A549 (cell line): ENCODE measurements around the gene COL3A1. TPM values are rescaled to one million over a fixed set of nuclear protein-coding genes. Genes with fewer than 3 reads are reported as not detected.

ENCODE experiments used
- ATAC-seq, 2 experiments: fragments of 200-7000 bp in 1 of 2; fragments of >200 bp in 1 of 2; cut with Nextera tagmentation in 1 of 2; cut with Tn5 transposase in 1 of 2; 3 replicates each; pipeline versions ENCODE4 v1.8.0 to v1.9.1; 2018 to 2020; ENCODE audit warnings: mild to moderate bottlenecking in 1 of 2, moderate library complexity in 1 of 2
- CTCF ChIA-PET: fragments of 300-600 bp; sonication (Branson Sonifier 250); formaldehyde crosslinking; extraction: SDS; loops from one replicate; lab custom pipeline; 2021; ENCODE audit warnings: antibody characterized with exemption, inconsistent platforms; lab: Yijun Ruan, JAX
- POLR2A ChIA-PET: fragments of 350-600 bp; formaldehyde crosslinking; extraction: SDS; loops from one replicate; lab custom pipeline; 2021; ENCODE audit warnings: antibody characterized with exemption, inconsistent platforms; lab: Yijun Ruan, JAX
- DNase-seq, 2 experiments: peaks; one replicate each; pipeline versions ENCODE4 v3.0.0 to v3.0.0-alpha.2; 2011 to 2016; ENCODE audit warnings: low read depth in 1 of 2, low spot score in 1 of 2
- FAIRE-seq: peaks from 2 replicates; lab custom pipeline; 2011; peaks lifted over from hg19 to GRCh38; lab: Jason Lieb, UNC
- H3K27ac ChIP-seq, 2 experiments: fragments of >200 bp; sonication (Bioruptor Twin); formaldehyde crosslinking; 3 replicates each; pipeline ENCODE4 v1.5.1; 2016 to 2017
- H3K4me1 ChIP-seq: fragments of >200 bp; sonication (Bioruptor Twin); formaldehyde crosslinking; 3 replicates; pipeline ENCODE4 v1.6.1; 2016
- H3K4me2 ChIP-seq: fragments of >200 bp; sonication (Bioruptor Twin); formaldehyde crosslinking; 3 replicates; pipeline ENCODE4 v1.6.1; 2016
- H3K4me3 ChIP-seq: fragments of >200 bp; sonication (Bioruptor Twin); formaldehyde crosslinking; 3 replicates; pipeline ENCODE4 v1.5.1; 2016
- H3K9me3 ChIP-seq: fragments of >200 bp; sonication (Bioruptor Twin); formaldehyde crosslinking; 3 replicates; pipeline ENCODE4 v1.6.1; 2016
- ATOH8 ChIP-seq: fragments of 250-450 bp; sonication (Bioruptor Pico); IDR thresholded peaks from 2 replicates; pipeline ENCODE4 v1.5.0; 2020; ENCODE audit warnings: low read depth, mild to moderate bottlenecking, moderate library complexity
- BCL3 ChIP-seq: fragments of >200 bp; sonication (Bioruptor Twin); formaldehyde crosslinking; IDR thresholded peaks from 3 replicates; pipeline ENCODE4 v1.6.1; 2016
- CBX2 ChIP-seq: fragments of 200-600 bp; sonication (generic); IDR thresholded peaks from 2 replicates; pipeline ENCODE4 v1.6.1; 2016; ENCODE audit warnings: low read depth, mild to moderate bottlenecking, borderline replicate concordance
- CHD4 ChIP-seq: fragments of 200-600 bp; sonication (generic); IDR thresholded peaks from 2 replicates; pipeline ENCODE4 v1.6.1; 2016; ENCODE audit warnings: antibody characterized with exemption, mild to moderate bottlenecking, borderline replicate concordance
- EHMT2 ChIP-seq: fragments of 200-600 bp; sonication (generic); IDR thresholded peaks from 2 replicates; pipeline ENCODE4 v1.6.1; 2016; ENCODE audit warnings: antibody characterized with exemption, low read depth, mild to moderate bottlenecking, moderate library complexity
- HDAC2 ChIP-seq: fragments of 200-600 bp; sonication (generic); IDR thresholded peaks from 2 replicates; pipeline ENCODE4 v1.6.1; 2016
- HEYL ChIP-seq: fragments of 250-450 bp; sonication (Bioruptor Pico); IDR thresholded peaks from 2 replicates; pipeline ENCODE4 v1.8.0; 2021; ENCODE audit warnings: mild to moderate bottlenecking, moderate library complexity
- HOXB13 ChIP-seq: fragments of 250-450 bp; sonication (Bioruptor Pico); IDR thresholded peaks from 2 replicates; pipeline ENCODE4 v1.5.0; 2020; ENCODE audit warnings: low read depth, mild to moderate bottlenecking, moderate library complexity
- JUNB ChIP-seq: fragments of >200 bp; sonication (Bioruptor Twin); formaldehyde crosslinking; IDR thresholded peaks from 2 replicates; pipeline ENCODE4 v1.6.1; 2016
- KDM1A ChIP-seq: fragments of 200-600 bp; sonication (generic); IDR thresholded peaks from 2 replicates; pipeline ENCODE4 v1.6.1; 2016; ENCODE audit warnings: low read depth, mild to moderate bottlenecking
- KDM5A ChIP-seq: fragments of 200-600 bp; sonication (generic); IDR thresholded peaks from 2 replicates; pipeline ENCODE4 v1.6.1; 2016; ENCODE audit warnings: antibody characterized with exemption, mild to moderate bottlenecking
- MAFK ChIP-seq: fragments of 450-650 bp; IDR thresholded peaks from 2 replicates; pipeline ENCODE4 v1.6.1; 2014; ENCODE audit not compliant: partially characterized antibody
- MAZ ChIP-seq: fragments of 150-350 bp; IDR thresholded peaks from 2 replicates; pipeline ENCODE4 v1.6.1; 2014; ENCODE audit warnings: antibody characterized with exemption, low read depth, low read length, borderline replicate concordance
- MYC ChIP-seq: IDR thresholded peaks from 2 replicates; pipeline ENCODE4 v1.6.1; 2012; ENCODE audit warnings: mild to moderate bottlenecking, inconsistent platforms, low read length, improper control_type of control experiment, borderline replicate concordance
- NFE2L2 ChIP-seq: fragments of 150-350 bp; conservative IDR thresholded peaks from 2 replicates; pipeline ENCODE4 v1.6.1; 2014; ENCODE audit warnings: low read length
- NPAS2 ChIP-seq: fragments of 250-450 bp; sonication (Bioruptor Pico); IDR thresholded peaks from 2 replicates; pipeline ENCODE4 v1.8.0; 2022; ENCODE audit warnings: mild to moderate bottlenecking, moderate library complexity, borderline replicate concordance
- NR3C1 ChIP-seq: fragments of >200 bp; sonication (Bioruptor Twin); formaldehyde crosslinking; IDR thresholded peaks from 3 replicates; pipeline ENCODE4 v1.6.1; 2017
- PHF8 ChIP-seq: fragments of 200-600 bp; sonication (generic); IDR thresholded peaks from 2 replicates; pipeline ENCODE4 v1.6.1; 2016; ENCODE audit warnings: low read depth, mild to moderate bottlenecking, antibody characterized with exemption, moderate library complexity, borderline replicate concordance
- POLR2AphosphoS2 ChIP-seq: conservative IDR thresholded peaks from 2 replicates; pipeline ENCODE4 v1.6.1; 2012; ENCODE audit warnings: low read length, improper control_type of control experiment, inconsistent platforms
- REST ChIP-seq: fragments of 200-600 bp; sonication (generic); IDR thresholded peaks from 2 replicates; pipeline ENCODE4 v1.6.1; 2016; ENCODE audit warnings: antibody characterized with exemption, mild to moderate bottlenecking, moderate library complexity
- RFX5 ChIP-seq: fragments of 450-650 bp; IDR thresholded peaks from 2 replicates; pipeline ENCODE4 v1.7.1; 2014; ENCODE audit warnings: antibody characterized with exemption, mild to moderate bottlenecking, moderate library complexity
- RNF2 ChIP-seq: fragments of 200-600 bp; sonication (generic); IDR thresholded peaks from 2 replicates; pipeline ENCODE4 v1.6.1; 2016; ENCODE audit warnings: low read depth, mild to moderate bottlenecking, antibody characterized with exemption, moderate library complexity, borderline replicate concordance
- SMC3 ChIP-seq: fragments of >200 bp; sonication (Bioruptor Twin); formaldehyde crosslinking; IDR thresholded peaks from 3 replicates; pipeline ENCODE4 v1.6.1; 2018; ENCODE audit warnings: inconsistent platforms
- ZC3H11A ChIP-seq: fragments of 450-650 bp; IDR thresholded peaks from 2 replicates; pipeline ENCODE4 v1.6.1; 2014; ENCODE audit warnings: antibody characterized with exemption, mild to moderate bottlenecking
- ZSCAN20 ChIP-seq: fragments of 250-450 bp; sonication (Bioruptor Pico); IDR thresholded peaks from 2 replicates; pipeline ENCODE4 v1.8.0; 2022; ENCODE audit warnings: mild to moderate bottlenecking, moderate library complexity
- WGBS: methylation state at CpG from one replicate; pipeline ENCODE4 v1.1.6; 2017; ENCODE audit errors: missing lambda C conversion rate; 5-methylcytosine and 5-hydroxymethylcytosine counted together
- polyA plus RNA-seq, 4 experiments: library from polyadenylated mRNA; depleted of rRNA in 3 of 4; stranded (reverse); fragments of >200 nt; fragmentation: RNase III in 1 of 4; extraction: RNeasy Plus Mini Kit Qiagen cat#74134 plus additional on column Dnase treatment in 1 of 4; gene quantifications; 2 replicates in 3 of 4; 3 replicates in 1 of 4; pipeline ENCODE4 v1.2.3, GENCODE V29; 2011 to 2017
- TF ChIP-seq, protein P1 (sequence below): IDR thresholded peaks from 2 replicates; pipeline ENCODE4 v1.6.1; 2012

Gene COL3A1
- polyA plus RNA-seq, 2 of the 4 experiments (the other 2 are of a cell fraction), result 0.70 to 3.2 TPM

- DNase-seq (no peak), ATAC-seq (no peak), FAIRE-seq (no peak)
- no peaks in the 10 kb centered on the region for H3K4me1 ChIP-seq
- ChIA-PET POLR2A (no interaction called here), CTCF (no interaction called here)
- H3K4me3 ChIP-seq, result no peak overlapping the region
- TF ChIP-seq SMC3, result no peak
- TF ChIP-seq KDM1A, result no peak
- TF ChIP-seq POLR2AphosphoS2, result no peak
- TF ChIP-seq HDAC2, result no peak
- no peak for TF ChIP-seq MAFK
- no peak for TF ChIP-seq ZSCAN20 (CRISPR knock-in tag)
- no peak for TF ChIP-seq REST
- no peak for TF ChIP-seq JUNB
- no peak for TF ChIP-seq HEYL (CRISPR knock-in tag)
- no peak for TF ChIP-seq MAZ
- TF ChIP-seq ZC3H11A, result no peak
- no peak for TF ChIP-seq NR3C1
- no peak for TF ChIP-seq CBX2
- TF ChIP-seq KDM5A, result no peak
- TF ChIP-seq HOXB13, result no peak
- TF ChIP-seq MYC, result no peak
- no peak for TF ChIP-seq RNF2
- TF ChIP-seq, protein P1, sequence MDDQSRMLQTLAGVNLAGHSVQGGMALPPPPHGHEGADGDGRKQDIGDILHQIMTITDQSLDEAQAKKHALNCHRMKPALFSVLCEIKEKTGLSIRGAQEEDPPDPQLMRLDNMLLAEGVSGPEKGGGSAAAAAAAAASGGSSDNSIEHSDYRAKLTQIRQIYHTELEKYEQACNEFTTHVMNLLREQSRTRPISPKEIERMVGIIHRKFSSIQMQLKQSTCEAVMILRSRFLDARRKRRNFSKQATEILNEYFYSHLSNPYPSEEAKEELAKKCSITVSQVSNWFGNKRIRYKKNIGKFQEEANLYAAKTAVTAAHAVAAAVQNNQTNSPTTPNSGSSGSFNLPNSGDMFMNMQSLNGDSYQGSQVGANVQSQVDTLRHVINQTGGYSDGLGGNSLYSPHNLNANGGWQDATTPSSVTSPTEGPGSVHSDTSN, result no peak
- TF ChIP-seq ATOH8 (CRISPR knock-in tag), result no peak
- no peak for TF ChIP-seq BCL3
- H3K9me3 ChIP-seq, result no peaks in the 10 kb centered on the region
- H3K27ac ChIP-seq, result no peak overlapping the region
- WGBS, result 45% methylated on average over 1 of the region's 1 CpG
- H3K4me2 ChIP-seq, result no peak overlapping the region
Measured at GRCh38 chr2:188937228-188938220, 36.6 kb upstream of the COL3A1 start.

DNA sequence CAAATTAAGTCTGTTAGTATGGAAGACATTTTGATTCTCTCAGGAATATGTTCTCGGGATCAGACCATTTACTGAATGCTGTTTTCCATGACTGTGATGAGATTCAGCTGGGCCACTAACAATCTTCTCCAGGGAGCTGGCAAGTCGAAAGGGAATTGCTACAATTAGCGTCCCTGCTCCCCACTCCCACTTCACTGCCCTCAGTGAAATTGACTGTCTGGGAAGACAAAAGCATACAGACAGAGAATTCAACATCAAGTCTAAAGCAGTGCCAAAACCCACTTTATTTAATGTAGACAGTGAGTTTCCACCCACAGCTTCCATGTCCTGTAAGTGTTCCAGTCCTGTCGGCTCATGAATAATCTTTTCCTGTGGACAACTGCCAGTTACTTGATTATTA lies 34.0 kb upstream of the COL3A1 start:
- TF ChIP-seq NPAS2 (CRISPR knock-in tag) (no peak), BCL3 (no peak), MYC (no peak), NFE2L2 (no peak), ZC3H11A (no peak), CHD4 (no peak), PHF8 (no peak), SMC3 (no peak), ZSCAN20 (CRISPR knock-in tag) (no peak), RFX5 (no peak), EHMT2 (no peak), HEYL (CRISPR knock-in tag) (no peak)
- ChIA-PET POLR2A (no interaction called here), CTCF (interaction anchor here (0.7 kb wide), 1 partner anchor 10 kb away, joined by 3 read pairs; no protein-coding TSS in a partner anchor)
- DNase-seq (no peak), ATAC-seq (no peak), FAIRE-seq (no peak)
- Histone ChIP-seq H3K4me1 (no peaks in the 10 kb centered on the region), H3K4me3 (no peak overlapping the region), H3K4me2 (no peak overlapping the region), H3K9me3 (no peaks in the 10 kb centered on the region), H3K27ac (no peak overlapping the region)
- WGBS, result 81% methylated on average over 4 of the region's 4 CpGs
